Neural cell (in vitro differentiated cells): Measurements from ENCODE around the gene XRN1.

ENCODE experiments used
- EZH2 ChIP-seq: fragments of 200-600, 300-800 bp; shearing (Covaris generic), sonication (generic); IDR thresholded peaks from 2 replicates; pipeline ENCODE4 v1.6.1; 2014; ENCODE audit warnings: antibody characterized with exemption, low read length, borderline replicate concordance, mild to moderate bottlenecking; ENCODE audit not compliant: insufficient read depth, poor library complexity, severe bottlenecking
- TF ChIP-seq, protein P1 (sequence below): fragments of 450-650 bp; IDR thresholded peaks from 2 replicates; pipeline ENCODE4 v1.5.1; 2014; ENCODE audit warnings: antibody characterized with exemption, mild to moderate bottlenecking, moderate library complexity; ENCODE audit not compliant: poor library complexity, severe bottlenecking

DNA sequence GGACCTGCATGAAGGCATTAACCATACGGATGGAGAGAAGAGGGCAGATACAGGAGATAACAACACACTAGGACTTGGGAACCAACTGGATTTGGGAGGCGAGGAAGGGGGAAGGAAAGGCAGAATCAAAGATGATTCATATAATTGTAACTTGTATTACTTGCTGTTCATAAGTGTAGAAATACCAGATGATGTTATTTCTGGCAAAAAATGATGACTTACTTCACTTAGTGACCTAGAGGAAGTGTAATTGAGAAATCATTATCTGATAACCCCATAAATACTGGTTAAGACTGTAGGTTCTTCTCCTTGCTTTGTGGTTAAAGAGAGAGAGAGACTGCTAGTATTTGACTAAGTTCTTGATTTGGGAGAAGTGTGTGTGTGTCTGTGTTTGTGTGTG, 172.0 kb downstream of the XRN1 start:
- TF ChIP-seq EZH2 = no peak
- TF ChIP-seq, protein P1, sequence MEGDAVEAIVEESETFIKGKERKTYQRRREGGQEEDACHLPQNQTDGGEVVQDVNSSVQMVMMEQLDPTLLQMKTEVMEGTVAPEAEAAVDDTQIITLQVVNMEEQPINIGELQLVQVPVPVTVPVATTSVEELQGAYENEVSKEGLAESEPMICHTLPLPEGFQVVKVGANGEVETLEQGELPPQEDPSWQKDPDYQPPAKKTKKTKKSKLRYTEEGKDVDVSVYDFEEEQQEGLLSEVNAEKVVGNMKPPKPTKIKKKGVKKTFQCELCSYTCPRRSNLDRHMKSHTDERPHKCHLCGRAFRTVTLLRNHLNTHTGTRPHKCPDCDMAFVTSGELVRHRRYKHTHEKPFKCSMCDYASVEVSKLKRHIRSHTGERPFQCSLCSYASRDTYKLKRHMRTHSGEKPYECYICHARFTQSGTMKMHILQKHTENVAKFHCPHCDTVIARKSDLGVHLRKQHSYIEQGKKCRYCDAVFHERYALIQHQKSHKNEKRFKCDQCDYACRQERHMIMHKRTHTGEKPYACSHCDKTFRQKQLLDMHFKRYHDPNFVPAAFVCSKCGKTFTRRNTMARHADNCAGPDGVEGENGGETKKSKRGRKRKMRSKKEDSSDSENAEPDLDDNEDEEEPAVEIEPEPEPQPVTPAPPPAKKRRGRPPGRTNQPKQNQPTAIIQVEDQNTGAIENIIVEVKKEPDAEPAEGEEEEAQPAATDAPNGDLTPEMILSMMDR = no peak
